Ovary (tissue), 3 donors: Measurements from ENCODE around the gene SENP7.

ENCODE experiments used
- EP300 ChIP-seq: sonication (generic); formaldehyde crosslinking; IDR thresholded peaks from one replicate; pipeline ENCODE4 v1.6.1; 2017; ENCODE audit warnings: antibody characterized with exemption
- POLR2A ChIP-seq: fragments of 450-650 bp; IDR thresholded peaks from one replicate; pipeline ENCODE4 v1.6.1; 2017; ENCODE audit warnings: antibody characterized with exemption, mild to moderate bottlenecking, moderate library complexity
- TF ChIP-seq, protein P1 (sequence below), 3 donors: fragments of 450-650 bp in 2 of 3; fragments of 200-600 bp in 1 of 3; IDR thresholded peaks; one replicate each; pipeline versions ENCODE4 v1.5.1 to v1.8.0; 2016 to 2022; ENCODE audit warnings: antibody characterized with exemption in 3 of 3, mild to moderate bottlenecking in 1 of 3
- donor health status: DM: no; HTN: no; CAD: no.

- TF ChIP-seq, protein P1, sequence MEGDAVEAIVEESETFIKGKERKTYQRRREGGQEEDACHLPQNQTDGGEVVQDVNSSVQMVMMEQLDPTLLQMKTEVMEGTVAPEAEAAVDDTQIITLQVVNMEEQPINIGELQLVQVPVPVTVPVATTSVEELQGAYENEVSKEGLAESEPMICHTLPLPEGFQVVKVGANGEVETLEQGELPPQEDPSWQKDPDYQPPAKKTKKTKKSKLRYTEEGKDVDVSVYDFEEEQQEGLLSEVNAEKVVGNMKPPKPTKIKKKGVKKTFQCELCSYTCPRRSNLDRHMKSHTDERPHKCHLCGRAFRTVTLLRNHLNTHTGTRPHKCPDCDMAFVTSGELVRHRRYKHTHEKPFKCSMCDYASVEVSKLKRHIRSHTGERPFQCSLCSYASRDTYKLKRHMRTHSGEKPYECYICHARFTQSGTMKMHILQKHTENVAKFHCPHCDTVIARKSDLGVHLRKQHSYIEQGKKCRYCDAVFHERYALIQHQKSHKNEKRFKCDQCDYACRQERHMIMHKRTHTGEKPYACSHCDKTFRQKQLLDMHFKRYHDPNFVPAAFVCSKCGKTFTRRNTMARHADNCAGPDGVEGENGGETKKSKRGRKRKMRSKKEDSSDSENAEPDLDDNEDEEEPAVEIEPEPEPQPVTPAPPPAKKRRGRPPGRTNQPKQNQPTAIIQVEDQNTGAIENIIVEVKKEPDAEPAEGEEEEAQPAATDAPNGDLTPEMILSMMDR (IDR thresholded peaks at IDR 0.05) = no peak
- TF ChIP-seq POLR2A (no peak), EP300 (no peak)
Measured at GRCh38 chr3:101549473-101549872, 36.5 kb upstream of the SENP7 start.
